ENCODE results near the gene UBR2. TPM values are rescaled to one million over a fixed set of nuclear protein-coding genes. Genes with fewer than 3 reads are reported as not detected.
A peak's percentile ranks its signal among the peaks of the same experiment; 100 is the strongest.

The UBR2 gene
- total RNA-seq, 1 donor, result 30.7 TPM

GRCh38 chr6:42722497-42722896 is 158.7 kb downstream of the UBR2 start, which contains the start of gene PRPH2:
Gene PRPH2, minus strand, starts transcription at chr6:42722597. Its CDS starts 263 bp downstream, at chr6:42722334.
- no peak for TF ChIP-seq CTCF (IDR thresholded peaks at IDR 0.05; ENCODE audit: insufficient read depth, low read depth, low read length)

GRCh38 chr6:42724825-42725224 is 161.0 kb downstream of the UBR2 start:
- TF ChIP-seq CTCF (IDR thresholded peaks at IDR 0.05; ENCODE audit: insufficient read depth, low read depth, low read length), result no peak
- no peak for DNase-seq (ENCODE audit: low read depth)
- H3K4me3 ChIP-seq (ENCODE audit: low read depth, low read length), result no peak overlapping the region

More at GRCh38 chr6:42722497-42722896, 158.7 kb downstream of the UBR2 start, which contains the start of gene PRPH2:
- no peak for DNase-seq (ENCODE audit: low read depth)
- H3K4me3 ChIP-seq (ENCODE audit: low read depth, low read length), result no peak within 1 kb of the TSS

- H3K4me3 ChIP-seq (ENCODE audit: low read depth, low read length), result peak overlapping the region; percentile 59
- no peak for DNase-seq (ENCODE audit: low read depth)
- TF ChIP-seq CTCF (IDR thresholded peaks at IDR 0.05; ENCODE audit: insufficient read depth, low read depth, low read length), result no peak
Measured at GRCh38 chr6:42726026-42726425, 162.2 kb downstream of the UBR2 start.

- peak overlapping the region; percentile 59 for H3K4me3 ChIP-seq (ENCODE audit: low read depth, low read length)
- peak; percentile 86 for TF ChIP-seq CTCF (IDR thresholded peaks at IDR 0.05; ENCODE audit: insufficient read depth, low read depth, low read length)
- DNase-seq (ENCODE audit: low read depth), result peak; percentile 94
Measured at GRCh38 chr6:42726485-42727086, 162.8 kb downstream of the UBR2 start.

GRCh38 chr6:42727087-42727611 is 163.3 kb downstream of the UBR2 start:
- DNase-seq (ENCODE audit: low read depth), result no peak
- no peak for TF ChIP-seq CTCF (IDR thresholded peaks at IDR 0.05; ENCODE audit: insufficient read depth, low read depth, low read length)
- peak overlapping the region; percentile 59 for H3K4me3 ChIP-seq (ENCODE audit: low read depth, low read length)

- DNase-seq (ENCODE audit: low read depth), result no peak
- no peak for TF ChIP-seq CTCF (IDR thresholded peaks at IDR 0.05; ENCODE audit: insufficient read depth, low read depth, low read length)
Measured at GRCh38 chr6:42727627-42728026, 163.8 kb downstream of the UBR2 start.

More at GRCh38 chr6:42727627-42728026, 163.8 kb downstream of the UBR2 start:
- peak overlapping the region; percentile 59 for H3K4me3 ChIP-seq (ENCODE audit: low read depth, low read length)
